WERI-Rb-1 (cell line): ENCODE results near the gene ANO6.

Experiments used
- DNase-seq: peaks from one replicate; pipeline ENCODE4 v3.0.0-alpha.2; 2020
- H3K27ac ChIP-seq: fragments of 250-450 bp; sonication (Bioruptor Pico); 2 replicates; pipeline ENCODE4 v1.5.1; 2020; ENCODE audit warnings: mild to moderate bottlenecking, moderate library complexity
- H3K27me3 ChIP-seq: fragments of 250-450 bp; sonication (Bioruptor Pico); 2 replicates; pipeline ENCODE4 v1.5.1; 2021; ENCODE audit warnings: mild to moderate bottlenecking, low read depth, moderate library complexity; ENCODE audit not compliant: insufficient read depth, severe bottlenecking
- H3K36me3 ChIP-seq: fragments of 250-450 bp; sonication (Bioruptor Pico); 2 replicates; pipeline ENCODE4 v1.5.1; 2020; ENCODE audit warnings: mild to moderate bottlenecking, moderate library complexity
- H3K4me3 ChIP-seq: 2 replicates; pipeline ENCODE4 v1.5.1; 2011; ENCODE audit warnings: low read depth, mild to moderate bottlenecking, control low read depth, low read length
- H3K9me3 ChIP-seq: fragments of 250-450 bp; sonication (Bioruptor Pico); 2 replicates; pipeline ENCODE4 v1.5.1; 2021; ENCODE audit warnings: mild to moderate bottlenecking, moderate library complexity; ENCODE audit not compliant: severe bottlenecking
- TF ChIP-seq, protein P1 (sequence below): IDR thresholded peaks from 2 replicates; pipeline ENCODE4 v1.5.1; 2011; ENCODE audit warnings: low read depth, mild to moderate bottlenecking, control low read depth, inconsistent platforms, low read length

Gene ANO6

DNA sequence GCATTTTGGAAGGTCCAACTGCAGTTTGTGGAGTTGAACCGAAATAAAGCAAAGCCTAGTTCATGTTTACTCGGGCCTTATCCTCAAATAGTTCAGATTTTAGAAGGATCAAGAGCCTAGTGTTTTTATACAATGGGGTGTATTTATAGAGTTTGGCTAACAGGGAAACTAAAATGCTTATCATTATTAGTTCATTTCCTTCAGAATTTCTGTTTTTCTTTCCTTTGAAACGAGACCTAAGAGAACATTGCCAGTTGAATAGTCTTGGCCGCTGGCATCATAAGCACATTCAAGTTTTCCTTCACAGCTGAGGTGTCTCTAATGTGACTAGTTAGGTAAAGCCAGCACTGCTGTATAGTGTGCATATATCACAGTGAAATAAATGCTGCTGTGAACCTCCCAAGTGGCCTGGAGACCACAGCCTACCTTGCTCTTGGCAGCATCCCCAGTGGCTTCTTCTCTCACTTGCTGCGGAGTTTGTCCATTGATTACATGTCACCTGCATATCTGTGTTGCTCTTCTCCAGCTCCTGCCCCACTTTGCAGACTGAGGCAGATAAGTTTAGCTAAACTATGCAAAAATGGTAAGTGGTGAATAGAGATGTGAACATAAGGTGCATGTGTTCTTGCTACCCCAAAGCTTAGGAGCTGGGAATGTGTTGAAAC lies 88.8 kb downstream of the ANO6 start:
- Histone ChIP-seq H3K9me3 (no peaks in the 10 kb centered on the region), H3K27me3 (no peaks in the 10 kb centered on the region), H3K36me3 (no peaks in the 10 kb centered on the region), H3K4me3 (no peak overlapping the region), H3K27ac (no peak overlapping the region)
- DNase-seq = no peak
- TF ChIP-seq, protein P1, sequence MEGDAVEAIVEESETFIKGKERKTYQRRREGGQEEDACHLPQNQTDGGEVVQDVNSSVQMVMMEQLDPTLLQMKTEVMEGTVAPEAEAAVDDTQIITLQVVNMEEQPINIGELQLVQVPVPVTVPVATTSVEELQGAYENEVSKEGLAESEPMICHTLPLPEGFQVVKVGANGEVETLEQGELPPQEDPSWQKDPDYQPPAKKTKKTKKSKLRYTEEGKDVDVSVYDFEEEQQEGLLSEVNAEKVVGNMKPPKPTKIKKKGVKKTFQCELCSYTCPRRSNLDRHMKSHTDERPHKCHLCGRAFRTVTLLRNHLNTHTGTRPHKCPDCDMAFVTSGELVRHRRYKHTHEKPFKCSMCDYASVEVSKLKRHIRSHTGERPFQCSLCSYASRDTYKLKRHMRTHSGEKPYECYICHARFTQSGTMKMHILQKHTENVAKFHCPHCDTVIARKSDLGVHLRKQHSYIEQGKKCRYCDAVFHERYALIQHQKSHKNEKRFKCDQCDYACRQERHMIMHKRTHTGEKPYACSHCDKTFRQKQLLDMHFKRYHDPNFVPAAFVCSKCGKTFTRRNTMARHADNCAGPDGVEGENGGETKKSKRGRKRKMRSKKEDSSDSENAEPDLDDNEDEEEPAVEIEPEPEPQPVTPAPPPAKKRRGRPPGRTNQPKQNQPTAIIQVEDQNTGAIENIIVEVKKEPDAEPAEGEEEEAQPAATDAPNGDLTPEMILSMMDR = no peak

DNA sequence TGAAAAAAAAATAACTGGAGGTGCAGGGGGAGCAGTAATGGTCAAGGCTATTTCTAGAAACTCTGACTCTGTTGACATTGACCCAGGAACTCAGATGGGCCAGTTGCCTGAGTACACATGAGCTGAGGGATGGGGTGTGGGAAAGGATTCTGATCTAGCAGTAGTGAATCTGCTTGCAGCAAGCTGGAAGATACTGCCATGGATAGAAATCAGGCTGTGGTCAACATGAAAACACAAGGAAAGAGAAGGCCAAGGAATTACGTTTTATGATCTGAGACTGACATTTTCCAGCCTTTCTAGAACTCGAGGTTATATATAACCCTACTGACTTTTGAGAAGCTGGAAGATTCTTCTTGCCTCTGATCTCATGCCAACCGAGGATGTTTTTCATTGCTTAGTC lies 90.0 kb downstream of the ANO6 start:
- H3K27me3 ChIP-seq = no peaks in the 10 kb centered on the region
- H3K36me3 ChIP-seq = no peaks in the 10 kb centered on the region
- H3K27ac ChIP-seq = no peak overlapping the region
- H3K9me3 ChIP-seq = no peaks in the 10 kb centered on the region
- DNase-seq = no peak
- no peak overlapping the region for H3K4me3 ChIP-seq
- TF ChIP-seq, protein P1 = no peak

DNA sequence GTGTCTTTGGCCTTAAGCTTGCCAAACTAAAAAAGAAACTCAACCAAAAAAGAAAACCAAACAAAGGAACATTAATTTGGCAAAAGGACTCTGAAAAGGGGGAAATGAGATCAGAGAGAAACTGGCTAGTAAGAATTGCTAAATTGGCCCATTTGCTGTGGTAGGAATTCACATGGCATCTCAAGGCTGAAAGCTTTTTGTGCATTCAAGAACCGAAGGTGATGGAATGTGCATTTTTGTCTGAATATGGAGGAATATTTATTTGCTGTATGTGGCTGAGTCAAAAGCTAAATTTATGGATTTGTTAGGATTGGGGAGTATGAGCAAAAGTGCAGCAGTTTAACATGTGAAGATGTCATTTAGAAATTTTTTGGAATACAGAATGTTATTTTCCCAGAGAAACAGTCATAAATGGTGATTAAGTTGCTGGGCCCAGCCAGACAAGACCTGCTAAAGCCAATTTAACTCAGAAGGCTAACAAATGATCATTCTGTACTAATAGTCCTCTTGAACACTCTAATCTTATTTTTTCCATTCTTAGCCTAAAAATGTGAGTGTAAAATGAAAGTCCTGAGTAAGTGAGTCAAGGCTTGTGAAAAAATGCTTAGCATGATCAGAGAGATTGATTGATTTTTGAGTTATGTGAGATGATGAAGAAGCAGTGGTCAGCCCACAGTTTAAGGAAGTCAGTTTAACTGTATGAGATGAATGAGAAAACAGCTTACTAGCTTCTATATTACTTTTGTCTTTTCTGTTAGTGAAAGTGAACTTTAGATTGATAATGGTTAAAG lies 94.1 kb downstream of the ANO6 start:
- Histone ChIP-seq H3K27me3 (no peaks in the 10 kb centered on the region), H3K36me3 (no peaks in the 10 kb centered on the region), H3K9me3 (no peaks in the 10 kb centered on the region), H3K27ac (no peak overlapping the region), H3K4me3 (no peak overlapping the region)
- TF ChIP-seq, protein P1 = no peak
- no peak for DNase-seq

DNA sequence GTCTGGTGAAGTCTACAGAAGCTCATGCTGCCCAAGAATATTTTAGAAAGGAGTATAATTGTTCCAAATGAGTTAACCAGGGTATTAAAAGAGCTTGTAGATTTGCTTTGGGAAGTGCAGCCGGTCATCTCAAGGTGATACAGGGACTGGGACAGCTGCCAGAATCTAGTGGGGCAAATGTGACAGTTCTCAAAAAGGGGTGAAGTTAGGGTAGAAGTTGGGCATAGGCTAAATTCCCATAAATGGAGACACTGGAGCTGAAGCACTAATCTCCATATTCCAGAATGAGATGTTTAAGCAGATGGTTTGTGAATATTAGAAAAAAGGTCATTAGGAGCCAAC lies 94.7 kb downstream of the ANO6 start:
- TF ChIP-seq, protein P1 = no peak
- no peak for DNase-seq

DNA sequence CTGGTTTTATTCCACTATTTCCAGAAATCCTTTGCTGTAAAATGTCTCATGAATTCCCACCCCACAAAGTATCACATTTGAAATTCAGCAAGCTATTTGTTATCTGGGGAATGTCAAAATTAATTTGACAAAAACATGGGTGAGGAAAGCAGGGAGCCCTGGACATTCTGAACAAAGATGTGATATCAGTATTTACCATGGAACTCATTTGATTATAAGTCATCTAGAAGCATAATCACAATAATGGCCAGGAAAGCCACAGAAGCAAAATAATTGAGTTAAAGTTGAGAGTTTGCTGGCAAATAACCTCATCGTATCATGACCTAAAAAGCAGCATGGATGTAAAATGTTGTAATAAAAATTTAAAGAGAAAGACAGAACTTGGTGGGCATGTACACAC lies 96.1 kb downstream of the ANO6 start:
- H3K27ac ChIP-seq = no peak overlapping the region
- H3K9me3 ChIP-seq = no peaks in the 10 kb centered on the region
- TF ChIP-seq, protein P1 = no peak
- H3K36me3 ChIP-seq = no peaks in the 10 kb centered on the region
- H3K27me3 ChIP-seq = no peaks in the 10 kb centered on the region
- no peak overlapping the region for H3K4me3 ChIP-seq
- no peak for DNase-seq

More for the DNA sequence above, 94.7 kb downstream of the ANO6 start:
- no peak overlapping the region for H3K27ac ChIP-seq
- no peak overlapping the region for H3K4me3 ChIP-seq
- H3K9me3 ChIP-seq = no peaks in the 10 kb centered on the region
- no peaks in the 10 kb centered on the region for H3K27me3 ChIP-seq
- H3K36me3 ChIP-seq = no peaks in the 10 kb centered on the region

DNA sequence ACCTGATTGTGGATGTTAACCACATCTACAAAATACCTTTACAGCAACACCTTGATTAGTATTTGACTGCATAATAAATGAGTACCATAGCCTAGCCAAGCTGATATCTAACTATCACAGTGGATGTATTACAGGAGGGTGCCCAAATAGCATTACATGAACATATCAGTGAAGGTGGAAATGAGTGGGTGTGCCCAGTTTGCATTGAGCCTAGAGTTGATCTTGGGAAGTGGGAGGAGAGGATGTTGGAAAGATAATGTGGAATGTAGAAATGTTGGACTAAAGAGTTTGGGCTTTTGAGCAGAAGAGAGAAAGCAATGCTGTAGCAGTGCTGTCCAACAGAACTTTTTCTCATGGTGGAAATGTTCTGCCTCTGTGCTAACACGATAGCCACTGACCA lies 98.9 kb downstream of the ANO6 start:
- Histone ChIP-seq H3K36me3 (no peaks in the 10 kb centered on the region), H3K9me3 (peaks cover 3% of the 10 kb centered on the region), H3K27ac (no peak overlapping the region), H3K27me3 (no peaks in the 10 kb centered on the region), H3K4me3 (no peak overlapping the region)
- no peak for DNase-seq
- TF ChIP-seq, protein P1 = no peak
